Measurements from ENCODE around the gene CAMK4.

DNA sequence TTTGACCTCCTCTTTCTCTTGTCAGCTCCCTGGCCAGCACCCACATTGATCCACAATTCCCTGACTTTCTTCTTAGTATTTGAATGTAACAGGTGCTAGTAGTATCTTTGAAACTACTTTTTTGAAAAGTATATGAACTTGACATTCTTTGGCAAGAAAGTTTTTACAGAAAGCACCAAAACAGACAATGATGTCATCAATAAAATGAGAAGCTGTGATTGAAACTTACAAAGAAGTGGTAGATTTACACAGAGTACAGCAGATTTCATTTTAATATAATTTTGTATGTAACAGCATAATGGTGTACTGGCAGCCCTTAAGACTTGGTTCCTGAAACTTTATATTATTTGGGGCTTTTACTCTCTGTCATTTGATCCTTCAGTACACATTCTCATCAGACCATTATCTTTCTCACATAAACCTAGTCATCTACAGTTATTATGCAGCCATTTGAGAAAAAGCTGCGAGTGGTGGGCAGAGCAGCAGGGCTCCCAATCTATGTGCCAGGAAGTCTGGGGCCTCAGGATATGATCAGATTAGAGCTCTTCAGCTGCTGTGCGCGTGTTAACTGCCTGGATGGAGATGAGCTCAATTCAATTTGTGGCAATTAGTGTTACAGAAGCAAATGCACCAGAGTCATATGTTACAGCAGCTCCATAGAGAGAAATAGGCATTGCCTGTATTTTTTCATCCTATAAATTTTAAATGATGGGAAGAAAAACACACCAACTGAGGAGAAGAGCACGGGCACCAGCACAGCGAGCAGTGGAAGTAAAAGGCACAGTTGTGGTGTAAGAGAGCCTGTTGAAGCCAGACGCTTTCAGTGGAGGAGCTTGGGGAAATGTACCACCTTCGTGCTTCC, 162.0 kb downstream of the CAMK4 start:
- TF ChIP-seq, protein P1, sequence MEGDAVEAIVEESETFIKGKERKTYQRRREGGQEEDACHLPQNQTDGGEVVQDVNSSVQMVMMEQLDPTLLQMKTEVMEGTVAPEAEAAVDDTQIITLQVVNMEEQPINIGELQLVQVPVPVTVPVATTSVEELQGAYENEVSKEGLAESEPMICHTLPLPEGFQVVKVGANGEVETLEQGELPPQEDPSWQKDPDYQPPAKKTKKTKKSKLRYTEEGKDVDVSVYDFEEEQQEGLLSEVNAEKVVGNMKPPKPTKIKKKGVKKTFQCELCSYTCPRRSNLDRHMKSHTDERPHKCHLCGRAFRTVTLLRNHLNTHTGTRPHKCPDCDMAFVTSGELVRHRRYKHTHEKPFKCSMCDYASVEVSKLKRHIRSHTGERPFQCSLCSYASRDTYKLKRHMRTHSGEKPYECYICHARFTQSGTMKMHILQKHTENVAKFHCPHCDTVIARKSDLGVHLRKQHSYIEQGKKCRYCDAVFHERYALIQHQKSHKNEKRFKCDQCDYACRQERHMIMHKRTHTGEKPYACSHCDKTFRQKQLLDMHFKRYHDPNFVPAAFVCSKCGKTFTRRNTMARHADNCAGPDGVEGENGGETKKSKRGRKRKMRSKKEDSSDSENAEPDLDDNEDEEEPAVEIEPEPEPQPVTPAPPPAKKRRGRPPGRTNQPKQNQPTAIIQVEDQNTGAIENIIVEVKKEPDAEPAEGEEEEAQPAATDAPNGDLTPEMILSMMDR (conservative IDR thresholded peaks at IDR 0.05 in 1 of 2, IDR thresholded peaks at IDR 0.05 in 1 of 2; ENCODE audit: extremely low read depth in 1 of 2, insufficient read depth in 1 of 2, low read depth in 1 of 2, low read length in 2 of 2) = no peak
- TF ChIP-seq EZH2 (IDR thresholded peaks at IDR 0.05; ENCODE audit: borderline replicate concordance, low read length) = no peak
